Calu3 (cell line): ENCODE measurements around the gene FAR2. TPM values are rescaled to one million over a fixed set of nuclear protein-coding genes. Genes with fewer than 3 reads are reported as not detected.
A peak's percentile ranks its signal among the peaks of the same experiment; 100 is the strongest.

ENCODE experiments used
- BruUV-seq: library from RNA; stranded (reverse); fragments of 400-500 nt; replicated peaks from 2 replicates; lab custom pipeline; 2021; lab: Mats Ljungman, UMichigan
- CTCF ChIA-PET: fragments of 300-600 bp; sonication (Branson Sonifier 250); formaldehyde crosslinking; loops from one replicate; lab custom pipeline; 2022; ENCODE audit warnings: antibody characterized with exemption; lab: Charles Lee
- DNase-seq: peaks from one replicate; pipeline ENCODE4 v3.0.0; 2022
- H3K27ac Mint-ChIP-seq: one replicate; pipeline ENCODE4 v1.8.0; 2022; ENCODE audit warnings: mixed read lengths; ENCODE audit not compliant: unreplicated experiment
- H3K27me3 Mint-ChIP-seq: one replicate; pipeline ENCODE4 v1.8.0; 2022; ENCODE audit warnings: mixed read lengths; ENCODE audit not compliant: unreplicated experiment
- H3K36me3 Mint-ChIP-seq: one replicate; pipeline ENCODE4 v1.8.0; 2022; ENCODE audit warnings: mild to moderate bottlenecking, moderate library complexity, mixed read lengths; ENCODE audit not compliant: insufficient read depth, unreplicated experiment
- H3K4me1 Mint-ChIP-seq: one replicate; pipeline ENCODE4 v1.8.0; 2022; ENCODE audit warnings: mild to moderate bottlenecking, low read depth, mixed read lengths; ENCODE audit not compliant: unreplicated experiment
- H3K4me3 Mint-ChIP-seq: one replicate; pipeline ENCODE4 v1.8.0; 2022; ENCODE audit warnings: mild to moderate bottlenecking, low read depth, moderate library complexity, mixed read lengths; ENCODE audit not compliant: unreplicated experiment
- H3K9me3 Mint-ChIP-seq: one replicate; pipeline ENCODE4 v1.8.0; 2022; ENCODE audit warnings: low read depth, mixed read lengths; ENCODE audit not compliant: unreplicated experiment
- intact Hi-C: fragments of 100-400 bp; cut with micrococcal nuclease; formaldehyde crosslinking; loops from one replicate; pipeline ENCODE4 v1.10.0; 2022; ENCODE audit not compliant: unreplicated experiment
- total RNA-seq: library from RNA; stranded (reverse); gene quantifications from 2 replicates; pipeline ENCODE4 v1.2.3, GENCODE V29; 2022
- TF ChIP-seq, protein P1 (sequence below): fragments of 200-600 bp; IDR thresholded peaks from one replicate; pipeline ENCODE4 v1.8.0; 2022; ENCODE audit warnings: antibody characterized with exemption; ENCODE audit not compliant: unreplicated experiment

FAR2 gene
- total RNA-seq, 1 experiment from 2014 or later: 24.0 TPM

DNA sequence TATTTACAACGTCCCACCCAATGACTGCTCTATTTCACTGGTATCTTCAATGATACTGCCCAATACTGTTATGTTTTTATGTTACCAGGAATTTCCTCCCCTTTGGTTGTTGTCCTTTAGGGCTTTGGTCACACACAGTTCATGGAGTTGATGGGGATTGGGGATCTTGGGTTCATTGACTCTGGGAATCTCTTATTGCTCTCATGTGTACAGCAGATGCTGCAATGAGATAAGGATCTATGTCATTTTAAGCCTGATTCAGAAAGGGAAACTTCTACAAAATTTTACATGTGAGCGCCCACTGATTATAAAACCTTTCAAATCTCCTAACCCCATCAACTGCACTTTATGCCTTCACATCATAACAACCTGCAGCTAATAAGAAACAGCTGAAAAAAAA, 67.2 kb downstream of the FAR2 start:
- peaks cover 9% of the 10 kb centered on the region for H3K36me3 Mint-ChIP-seq
- TF ChIP-seq, protein P1, sequence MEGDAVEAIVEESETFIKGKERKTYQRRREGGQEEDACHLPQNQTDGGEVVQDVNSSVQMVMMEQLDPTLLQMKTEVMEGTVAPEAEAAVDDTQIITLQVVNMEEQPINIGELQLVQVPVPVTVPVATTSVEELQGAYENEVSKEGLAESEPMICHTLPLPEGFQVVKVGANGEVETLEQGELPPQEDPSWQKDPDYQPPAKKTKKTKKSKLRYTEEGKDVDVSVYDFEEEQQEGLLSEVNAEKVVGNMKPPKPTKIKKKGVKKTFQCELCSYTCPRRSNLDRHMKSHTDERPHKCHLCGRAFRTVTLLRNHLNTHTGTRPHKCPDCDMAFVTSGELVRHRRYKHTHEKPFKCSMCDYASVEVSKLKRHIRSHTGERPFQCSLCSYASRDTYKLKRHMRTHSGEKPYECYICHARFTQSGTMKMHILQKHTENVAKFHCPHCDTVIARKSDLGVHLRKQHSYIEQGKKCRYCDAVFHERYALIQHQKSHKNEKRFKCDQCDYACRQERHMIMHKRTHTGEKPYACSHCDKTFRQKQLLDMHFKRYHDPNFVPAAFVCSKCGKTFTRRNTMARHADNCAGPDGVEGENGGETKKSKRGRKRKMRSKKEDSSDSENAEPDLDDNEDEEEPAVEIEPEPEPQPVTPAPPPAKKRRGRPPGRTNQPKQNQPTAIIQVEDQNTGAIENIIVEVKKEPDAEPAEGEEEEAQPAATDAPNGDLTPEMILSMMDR: no peak
- no peaks in the 10 kb centered on the region for H3K9me3 Mint-ChIP-seq
- H3K4me3 Mint-ChIP-seq: no peak overlapping the region
- intact Hi-C loops: no loop called here
- CTCF ChIA-PET: interaction anchor here (0.8 kb wide), 1 partner anchor 13 kb away, joined by 3 read pairs; no protein-coding TSS in a partner anchor
- DNase-seq: no peak
- no TSS peak for BruUV-seq
- H3K4me1 Mint-ChIP-seq: peaks cover 11% of the 10 kb centered on the region
- H3K27ac Mint-ChIP-seq: no peak overlapping the region
- no peaks in the 10 kb centered on the region for H3K27me3 Mint-ChIP-seq

GRCh38 chr12:29216797-29217575, 67.9 kb downstream of the FAR2 start:
- no TSS peak for BruUV-seq
- Mint-ChIP-seq H3K4me3 (no peak overlapping the region), H3K9me3 (no peaks in the 10 kb centered on the region), H3K27me3 (no peaks in the 10 kb centered on the region), H3K4me1 (peaks cover 18% of the 10 kb centered on the region), H3K36me3 (peaks cover 10% of the 10 kb centered on the region), H3K27ac (peak overlapping the region; percentile 57)
- no peak for DNase-seq
- TF ChIP-seq, protein P1: no peak
- intact Hi-C loops: no loop called here
- CTCF ChIA-PET: interaction anchor here (0.6 to 0.8 kb wide), 2 partner anchors 12 to 721 kb away, joined by 3 read pairs; no protein-coding TSS in a partner anchor

DNA sequence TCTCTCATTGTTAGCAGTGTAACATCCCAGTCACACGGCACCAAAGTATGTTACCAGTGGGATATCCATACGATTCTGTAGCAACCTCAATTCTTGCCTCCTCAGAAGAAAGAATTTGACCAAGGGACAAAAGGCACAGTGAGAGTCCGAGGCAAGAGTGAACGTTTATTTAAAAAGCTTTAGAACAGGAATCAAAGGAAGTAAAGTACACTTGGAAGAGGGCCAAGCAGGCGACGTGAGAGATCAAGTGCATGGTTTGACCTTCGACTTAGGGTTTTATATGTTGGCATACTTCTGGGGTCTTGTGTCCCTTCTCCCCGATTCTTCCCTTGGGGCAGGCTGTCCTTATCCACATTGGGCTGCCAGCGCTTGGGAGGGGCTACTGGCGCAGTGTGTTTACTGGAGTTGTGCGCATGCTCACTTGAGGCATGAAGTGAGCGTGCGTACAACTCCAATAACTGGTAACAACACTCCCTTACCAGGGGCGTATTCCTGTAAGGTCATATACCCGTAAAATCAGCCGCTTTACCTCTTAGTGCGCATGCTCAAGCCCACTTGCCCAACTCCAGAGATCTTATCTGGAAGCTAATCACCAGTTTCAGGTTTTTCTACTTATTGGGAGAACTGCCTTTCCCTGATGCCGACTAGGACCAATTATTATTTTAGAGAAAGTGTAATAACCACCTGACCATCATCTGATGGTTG, 71.7 kb downstream of the FAR2 start:
- Mint-ChIP-seq H3K4me3 (peak overlapping the region; percentile 78), H3K4me1 (peaks cover 36% of the 10 kb centered on the region), H3K36me3 (peaks cover 10% of the 10 kb centered on the region), H3K9me3 (peaks cover 3% of the 10 kb centered on the region), H3K27ac (peak overlapping the region; percentile 96), H3K27me3 (no peaks in the 10 kb centered on the region)
- BruUV-seq: TSS peak; percentile 52
- TF ChIP-seq, protein P1: no peak
- CTCF ChIA-PET: interaction anchor here (1.2 kb wide), 1 partner anchor 97 kb away, joined by 3 read pairs; no protein-coding TSS in a partner anchor
- DNase-seq: peak; percentile 84
- intact Hi-C loops: loop anchor here (1.0 kb wide), 1 partner anchor 22 kb away; no protein-coding TSS in a partner anchor

DNA sequence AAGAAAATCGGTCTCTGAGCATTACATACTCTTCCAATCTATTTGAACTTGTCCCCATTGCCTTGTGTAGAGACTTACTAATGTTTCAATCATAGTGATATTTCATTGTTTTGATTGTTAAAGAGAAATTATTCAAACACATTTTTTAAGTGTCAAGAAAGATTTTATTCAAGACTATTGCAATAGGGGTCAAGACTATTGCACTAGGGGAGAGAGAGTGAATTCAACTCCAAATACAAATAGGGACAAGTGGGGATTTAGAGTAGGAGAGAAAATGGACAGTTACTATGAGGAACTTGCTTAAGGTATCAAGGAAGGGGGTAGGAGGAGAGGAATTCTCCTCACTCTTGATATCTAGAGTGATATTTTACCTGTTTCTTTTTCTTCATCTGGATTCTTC, 73.1 kb downstream of the FAR2 start:
- Mint-ChIP-seq H3K4me1 (peaks cover 36% of the 10 kb centered on the region), H3K36me3 (peaks cover 10% of the 10 kb centered on the region), H3K4me3 (peak overlapping the region; percentile 78), H3K27ac (peak overlapping the region; percentile 96), H3K9me3 (peaks cover 3% of the 10 kb centered on the region), H3K27me3 (no peaks in the 10 kb centered on the region)
- intact Hi-C loops: no loop called here
- BruUV-seq: no TSS peak
- DNase-seq: no peak
- TF ChIP-seq, protein P1: no peak
- CTCF ChIA-PET: no interaction called here
